ENCODE data around the gene ARHGAP18.
A peak's percentile ranks its signal among the peaks of the same experiment; 100 is the strongest.

Gene ARHGAP18

DNA sequence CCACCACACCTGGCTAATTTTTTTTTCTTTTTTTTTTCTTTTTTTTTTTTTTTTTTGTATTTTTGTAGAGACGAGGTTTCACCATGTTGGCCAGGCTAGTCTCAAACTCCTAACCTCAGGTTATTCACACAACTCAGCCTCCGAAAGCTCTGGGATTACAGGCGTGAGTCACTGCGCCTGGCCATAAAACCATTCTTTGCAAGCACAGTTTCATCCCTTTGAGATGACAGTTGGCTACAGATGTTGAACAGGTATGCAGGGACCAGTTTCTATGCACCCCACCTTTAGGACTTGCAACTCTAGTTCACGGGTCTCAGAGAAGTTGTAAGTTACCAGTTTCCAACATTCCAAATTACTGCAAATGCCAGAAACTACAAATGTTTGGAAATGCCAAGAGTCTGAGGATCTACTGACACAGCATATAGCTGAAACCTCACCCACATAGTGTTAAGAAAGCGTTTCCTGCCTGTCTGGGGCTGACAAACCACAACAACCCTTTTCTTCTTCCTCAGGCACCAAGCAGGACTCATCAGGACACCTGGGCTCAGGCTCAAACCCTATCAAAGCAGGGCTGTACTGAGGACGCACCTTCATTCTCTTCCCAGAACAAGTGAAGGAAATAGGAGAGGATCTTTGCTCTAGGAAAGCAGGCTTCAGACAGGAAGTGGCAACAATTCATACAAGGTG lies 22.9 kb downstream of the ARHGAP18 start:
- DNase-seq, result peak; percentile 37

DNA sequence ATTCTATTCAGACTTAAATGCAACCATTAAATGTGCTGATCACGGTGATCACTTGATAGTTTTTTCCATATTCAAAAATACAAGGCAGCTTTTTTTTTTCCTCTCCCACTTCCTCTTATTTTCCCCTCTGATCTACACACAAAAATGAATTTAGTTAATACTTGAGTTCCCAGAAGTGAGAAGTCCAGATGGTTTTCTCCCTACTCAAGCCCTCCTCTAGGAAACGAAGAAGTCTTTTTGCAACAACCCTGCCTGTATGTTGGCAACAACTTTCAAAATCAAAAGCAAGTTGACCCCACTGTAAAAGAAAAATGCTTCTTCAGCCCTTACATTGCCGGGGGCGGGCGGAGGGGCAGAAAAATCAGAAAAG lies 24.3 kb downstream of the ARHGAP18 start:
- DNase-seq, result no peak

DNA sequence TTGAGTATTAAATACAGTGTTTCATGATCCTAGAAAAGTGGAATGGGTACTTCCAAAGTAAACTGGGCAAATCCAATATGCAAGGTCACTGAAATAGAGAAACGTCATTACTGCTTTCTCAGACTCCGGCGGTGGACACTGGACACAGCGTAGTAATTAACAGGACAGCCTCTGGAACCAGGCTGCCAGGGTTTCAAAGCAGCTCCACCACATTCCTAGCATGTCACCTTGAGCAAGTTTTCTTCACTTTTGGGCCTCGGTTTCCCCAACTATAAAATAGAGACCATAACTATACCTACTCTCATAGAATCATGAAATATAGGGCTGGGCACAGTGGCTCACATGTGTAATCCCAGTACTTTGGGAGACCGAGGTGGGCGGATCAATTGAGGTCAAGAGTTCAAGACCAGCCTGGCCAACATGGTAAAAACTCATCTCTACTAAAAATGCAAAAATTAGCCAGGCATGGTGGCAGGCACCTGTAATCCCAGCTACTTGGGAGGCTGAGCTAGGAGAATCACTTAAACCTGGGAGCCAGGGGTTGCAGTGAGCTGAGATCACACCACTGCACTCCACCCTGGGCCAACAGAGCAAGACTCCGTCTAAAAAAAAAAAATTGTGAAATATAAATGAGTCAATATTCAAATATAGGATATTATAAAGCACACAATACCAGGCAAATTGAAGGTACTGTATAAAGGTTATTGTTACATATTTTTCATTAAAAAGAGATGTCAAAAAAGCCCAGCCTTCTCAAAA lies 24.9 kb downstream of the ARHGAP18 start:
- no peak for DNase-seq

DNA sequence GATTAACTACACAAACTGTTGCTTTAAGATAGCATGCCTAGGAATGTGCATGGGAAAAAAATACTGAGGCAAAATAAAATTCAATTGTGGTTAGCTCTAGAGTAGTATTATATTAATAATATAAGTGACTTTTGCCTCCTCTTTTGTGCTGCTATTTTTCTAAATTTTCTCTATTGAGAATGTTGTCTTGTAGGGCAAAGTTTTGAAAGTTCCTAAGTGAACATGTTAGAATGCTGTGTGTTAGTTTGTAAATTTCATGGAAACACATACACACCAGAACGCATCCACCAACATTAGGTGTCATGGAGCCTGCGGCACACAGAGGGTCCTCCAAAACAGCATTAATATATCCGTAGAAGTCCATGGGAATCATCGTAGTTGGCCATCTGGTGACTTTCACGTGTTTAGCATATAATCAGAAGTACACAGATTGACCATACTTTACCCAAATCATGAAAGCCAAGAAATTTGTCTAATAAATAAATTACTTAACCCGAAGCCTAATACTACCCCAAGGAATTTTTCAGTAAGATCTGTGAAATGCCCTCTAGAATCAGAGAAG lies 25.6 kb downstream of the ARHGAP18 start:
- no peak for DNase-seq

DNA sequence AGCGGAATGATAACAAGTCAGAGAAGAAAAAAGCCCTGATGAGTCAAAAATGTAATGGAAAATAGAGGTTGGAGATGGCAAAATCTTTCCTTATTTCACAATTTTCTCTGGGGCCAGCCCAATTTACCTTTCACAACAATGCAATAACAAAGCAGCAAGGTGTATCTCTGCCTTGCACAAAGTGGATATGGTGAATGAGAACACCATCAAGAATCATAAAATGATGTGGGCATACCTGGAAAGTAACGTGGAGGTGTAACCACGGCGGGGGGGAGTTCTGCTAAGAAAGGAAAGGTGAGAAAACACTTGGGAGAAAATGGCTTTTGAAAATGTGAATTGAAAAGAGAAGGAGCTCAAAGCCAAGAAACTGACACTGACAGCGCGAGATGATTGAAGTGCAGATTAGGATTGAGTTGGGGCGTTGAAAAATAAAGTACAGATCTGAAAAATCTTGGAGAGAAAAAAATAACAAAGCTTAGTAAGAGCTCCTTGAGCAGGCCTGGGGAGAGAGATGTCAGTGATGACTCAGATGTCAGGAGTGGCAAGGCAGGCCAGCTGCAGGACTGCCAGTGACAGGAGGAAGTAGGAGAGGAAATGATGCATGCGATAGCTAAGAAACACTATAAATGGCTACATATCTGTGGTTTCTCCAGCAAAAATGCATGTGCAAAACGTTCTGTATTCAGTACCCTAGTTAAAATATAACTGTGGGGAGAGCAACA lies 26.2 kb downstream of the ARHGAP18 start:
- peak; percentile 99 for DNase-seq

DNA sequence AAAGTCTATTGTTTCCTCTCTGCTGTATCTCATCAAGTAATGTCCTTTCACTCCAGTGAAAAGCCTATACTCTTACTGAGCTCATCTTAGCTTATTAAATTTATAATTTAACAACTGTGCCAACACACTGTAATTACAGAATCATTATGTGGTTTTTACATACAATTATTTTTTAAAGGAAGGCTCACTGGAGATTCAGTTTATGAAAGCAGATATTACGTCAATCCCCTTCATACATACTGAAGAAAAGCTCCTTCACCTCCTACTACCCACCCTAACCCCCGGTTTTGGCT lies 28.1 kb downstream of the ARHGAP18 start:
- DNase-seq, result no peak

DNA sequence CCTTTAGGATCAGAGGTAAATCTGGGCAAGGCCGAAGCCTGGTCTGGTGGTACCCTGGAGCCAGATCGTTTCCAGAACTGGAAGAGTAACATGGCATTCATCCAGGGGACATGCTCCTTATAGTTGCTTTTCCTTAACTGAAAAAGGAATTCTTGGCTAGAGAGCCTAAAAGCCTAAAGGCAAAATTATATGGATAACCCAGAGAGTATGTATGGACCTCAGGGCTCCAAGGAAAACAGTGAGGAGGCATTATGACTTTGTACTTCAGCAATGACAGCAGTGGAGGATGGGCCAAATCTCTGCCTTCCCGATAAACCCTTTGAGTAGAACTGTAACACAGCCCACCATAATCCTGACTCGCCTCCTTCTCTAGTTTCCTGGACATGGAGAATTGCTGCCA lies 29.3 kb downstream of the ARHGAP18 start:
- no peak for DNase-seq

DNA sequence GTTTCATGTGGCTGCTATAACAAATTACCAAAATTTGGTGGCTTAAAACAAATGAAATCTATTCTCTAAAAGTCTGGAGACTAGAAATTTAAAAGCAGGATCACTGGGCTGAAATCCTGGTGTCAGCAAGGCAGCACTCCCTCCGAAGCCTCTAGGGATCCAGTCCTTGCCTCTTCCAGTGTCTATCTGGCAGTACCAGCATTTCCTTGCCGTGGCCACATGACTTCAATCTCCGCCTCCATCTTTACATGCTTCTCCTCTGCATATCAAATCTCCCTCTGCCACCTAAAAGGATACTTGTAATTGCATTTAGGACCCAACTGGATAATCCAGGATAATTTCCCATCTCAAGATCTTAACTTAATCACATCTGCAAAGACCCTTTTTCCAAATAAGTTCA lies 30.2 kb downstream of the ARHGAP18 start:
- peak; percentile 31 for DNase-seq

DNA sequence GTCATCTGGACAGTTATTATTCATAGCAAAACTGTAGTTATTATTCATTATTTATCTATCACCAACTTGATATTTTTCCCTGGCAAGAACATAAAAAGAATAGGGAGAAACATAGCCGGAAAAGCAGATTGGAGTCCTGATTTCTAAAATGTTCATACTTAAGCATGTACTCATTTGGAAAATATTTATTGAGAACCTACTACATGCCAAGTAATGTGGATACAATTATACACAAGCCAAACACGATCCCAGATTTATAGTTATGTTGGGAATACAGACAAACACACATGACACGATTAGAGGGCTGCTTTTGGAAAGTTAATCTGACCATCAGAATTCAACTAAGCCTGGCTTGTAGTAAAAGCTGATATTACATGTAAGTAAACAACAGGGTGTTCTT lies 30.7 kb downstream of the ARHGAP18 start:
- DNase-seq, result peak; percentile 77

DNA sequence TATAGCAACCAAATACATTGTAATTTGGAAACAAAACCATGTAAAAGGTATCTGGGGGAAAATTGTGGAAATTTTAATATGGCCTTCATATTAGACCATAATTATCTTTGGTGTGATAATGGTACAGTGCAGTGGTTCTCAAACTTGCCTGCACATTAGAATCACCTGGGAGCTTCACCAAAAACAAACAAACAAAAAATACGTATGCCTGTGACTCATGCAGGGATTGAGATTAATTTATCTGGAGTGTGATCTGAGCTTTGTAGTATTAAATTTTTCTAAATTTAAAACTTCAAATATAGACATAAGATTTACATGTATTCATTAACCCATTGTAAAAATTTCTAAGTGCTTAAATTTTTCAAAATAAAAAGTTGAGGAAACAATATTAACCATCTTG lies 31.5 kb downstream of the ARHGAP18 start:
- no peak for DNase-seq

DNA sequence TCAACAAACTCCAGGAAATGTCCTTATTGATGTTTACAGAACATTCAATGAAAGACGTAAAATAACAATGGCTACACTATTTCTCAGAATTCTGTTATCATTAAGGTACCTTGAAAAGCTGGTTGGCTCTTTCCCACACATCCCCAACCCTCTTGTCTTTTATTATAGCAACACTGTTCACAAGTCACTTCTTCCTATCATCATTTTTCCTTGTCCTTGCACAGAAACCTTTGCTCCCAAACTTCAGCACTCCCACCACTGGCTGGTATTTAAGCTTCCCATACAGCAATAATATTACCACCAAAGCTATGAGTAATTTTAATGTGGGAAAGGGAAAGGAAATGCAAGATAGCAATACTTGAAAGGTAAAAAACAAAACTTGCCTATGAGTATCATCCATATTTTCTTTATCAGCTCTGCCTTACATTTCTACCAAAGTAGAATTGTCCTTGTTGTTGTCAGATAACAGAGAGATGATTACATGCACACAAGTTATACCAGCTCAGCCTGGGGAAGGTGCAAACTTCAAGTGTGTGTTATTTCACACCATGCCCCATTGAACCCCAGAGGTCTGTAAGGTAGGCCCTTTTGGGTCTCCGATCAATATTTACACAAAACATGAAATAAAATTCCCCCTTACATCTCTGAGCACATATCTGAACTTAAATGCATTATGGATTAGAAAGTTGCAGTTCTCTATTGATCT lies 32.2 kb downstream of the ARHGAP18 start:
- peak; percentile 28 for DNase-seq

DNA sequence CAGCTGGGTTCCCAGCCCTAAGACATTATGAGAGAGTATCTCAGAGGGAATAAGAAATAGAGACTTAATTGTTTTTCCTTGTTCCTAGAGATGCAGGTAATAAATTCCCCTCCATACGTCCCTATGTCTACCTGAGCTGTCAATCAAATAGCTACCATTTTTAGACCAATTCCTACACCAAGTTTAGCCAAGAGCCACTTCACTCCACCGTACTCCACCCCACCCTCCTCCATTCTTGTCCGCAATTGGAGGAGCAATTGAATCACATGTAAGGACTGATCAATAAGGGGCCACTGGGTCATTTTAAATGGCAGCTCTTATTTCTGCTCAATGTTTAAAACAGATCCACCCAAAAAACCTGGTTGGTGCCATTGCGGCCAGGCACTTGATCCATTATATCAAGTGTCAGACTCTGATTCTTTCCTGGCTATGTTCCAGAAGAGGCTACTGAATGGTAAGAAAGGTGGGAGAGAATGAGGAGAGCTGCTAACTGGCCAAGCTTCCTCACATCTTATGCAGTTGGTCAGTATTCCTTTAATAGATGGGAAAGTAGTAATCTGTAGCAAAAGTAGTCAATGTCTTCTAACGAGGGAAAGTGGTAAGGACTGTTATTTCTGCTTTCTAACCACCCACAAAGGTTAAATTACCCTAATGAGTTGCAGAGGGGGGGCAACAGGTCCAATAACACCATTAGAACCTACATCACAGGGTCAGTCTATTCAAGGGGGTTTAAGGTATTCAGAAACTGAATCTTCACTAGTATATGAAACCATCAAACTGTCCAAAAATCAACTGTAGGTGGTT lies 34.1 kb downstream of the ARHGAP18 start:
- DNase-seq, result no peak

DNA sequence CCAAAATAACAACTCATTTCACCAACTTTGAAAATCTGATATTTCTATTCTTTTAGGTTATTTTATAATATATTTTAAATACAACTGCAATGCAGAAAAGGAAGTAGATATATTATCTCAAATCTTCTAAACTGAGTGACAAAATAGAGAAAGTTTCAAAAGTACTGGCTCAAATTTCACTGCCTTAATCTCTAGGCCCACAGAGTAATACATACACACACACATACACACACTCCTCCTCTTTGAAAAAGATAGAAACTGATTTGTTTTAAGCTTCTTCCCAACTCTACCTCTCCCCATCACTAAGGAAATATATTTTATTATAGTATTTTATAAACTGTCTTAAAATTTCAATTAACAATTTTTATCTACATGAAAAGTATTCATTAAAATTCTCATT lies 36.2 kb downstream of the ARHGAP18 start:
- no peak for DNase-seq

DNA sequence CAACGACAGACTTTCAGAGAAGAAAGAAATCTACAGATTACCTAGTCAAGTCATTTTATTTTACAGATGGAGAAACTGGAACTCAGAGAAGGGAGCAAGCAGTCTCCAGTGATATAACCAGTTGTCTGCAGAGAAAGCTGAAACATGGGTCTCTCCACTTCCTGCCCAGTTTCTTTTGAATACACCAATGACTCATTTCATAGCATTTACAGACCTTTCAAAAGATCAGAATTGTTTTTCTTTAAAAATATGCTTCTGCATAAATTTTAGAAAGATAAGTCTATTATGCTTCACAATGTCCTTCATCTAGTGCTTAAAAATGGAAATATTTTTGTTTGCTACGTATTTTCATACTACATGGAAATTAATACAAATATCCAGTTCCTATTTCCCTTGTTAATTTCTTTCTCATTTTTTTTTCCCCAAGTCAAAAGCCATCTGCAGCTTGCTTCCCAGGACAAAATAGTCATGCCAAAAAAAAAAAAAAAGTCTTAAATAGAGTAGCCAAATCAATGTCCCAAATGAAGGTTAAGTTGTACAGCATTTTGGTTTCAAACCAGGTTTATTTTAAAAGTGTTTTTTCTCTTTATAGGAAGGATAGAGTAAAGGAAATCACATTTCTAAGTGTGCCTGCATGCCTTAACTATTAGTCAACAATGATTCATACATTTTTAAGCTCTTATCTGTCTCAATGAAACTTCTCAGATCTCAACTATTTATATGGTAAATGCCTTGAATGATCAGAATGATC lies 36.9 kb downstream of the ARHGAP18 start:
- peak; percentile 82 for DNase-seq

DNA sequence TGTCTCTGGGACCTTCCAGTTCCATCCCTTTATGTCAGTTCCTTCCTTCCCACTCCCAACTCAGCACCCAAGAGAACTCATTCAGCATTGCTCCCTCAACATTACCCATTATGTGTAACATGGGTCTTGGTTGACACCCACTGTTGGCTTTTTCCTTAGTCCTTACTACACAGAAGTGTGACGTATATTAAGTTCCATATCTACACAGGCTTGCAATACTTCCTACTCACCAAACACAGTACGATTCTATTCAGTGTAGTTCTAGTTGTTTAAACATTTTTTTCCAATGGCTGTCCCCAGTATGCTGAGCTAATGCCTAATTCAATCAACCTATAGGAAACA lies 37.7 kb downstream of the ARHGAP18 start:
- DNase-seq, result no peak

DNA sequence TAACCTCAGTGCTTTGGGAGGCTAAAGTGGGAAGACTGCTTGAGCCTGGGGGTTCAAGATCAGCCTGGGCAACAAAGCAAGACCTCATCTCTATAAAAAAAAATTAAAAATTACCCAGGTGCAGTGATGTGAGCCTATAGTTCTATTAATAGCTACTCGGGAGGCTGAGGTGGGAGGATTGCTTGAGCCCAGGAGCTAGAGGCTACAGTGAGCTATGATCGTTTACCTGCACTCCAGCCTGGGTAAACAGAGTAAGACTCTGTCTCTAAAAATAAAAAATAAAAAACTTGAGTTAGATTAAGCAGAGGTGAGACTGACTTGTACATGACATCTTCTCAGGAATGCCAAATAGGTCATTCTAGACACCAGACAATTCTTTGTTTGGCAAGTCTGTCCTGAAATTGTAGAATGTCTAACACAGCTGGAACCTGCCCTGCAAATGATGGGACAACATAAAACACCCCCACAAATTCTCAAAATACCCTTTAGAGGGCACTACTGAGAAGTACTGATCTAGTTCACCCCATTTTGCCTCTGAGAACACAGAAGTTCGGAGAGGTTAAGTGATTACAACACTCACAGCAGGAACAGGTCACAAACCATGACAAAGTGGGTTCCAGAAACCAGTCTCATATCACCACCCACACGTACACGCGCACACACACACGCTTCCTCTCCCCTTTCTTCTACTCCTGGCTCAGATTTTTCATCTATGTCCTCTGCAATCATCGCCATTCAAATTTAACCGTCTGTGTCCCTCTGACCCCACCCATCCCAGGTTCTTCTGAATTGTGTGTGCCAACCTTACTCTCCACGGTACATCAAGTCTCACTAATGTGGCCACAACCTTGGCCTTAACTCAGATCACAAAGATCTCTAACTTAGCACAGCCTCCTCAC lies 38.3 kb downstream of the ARHGAP18 start:
- no peak for DNase-seq

DNA sequence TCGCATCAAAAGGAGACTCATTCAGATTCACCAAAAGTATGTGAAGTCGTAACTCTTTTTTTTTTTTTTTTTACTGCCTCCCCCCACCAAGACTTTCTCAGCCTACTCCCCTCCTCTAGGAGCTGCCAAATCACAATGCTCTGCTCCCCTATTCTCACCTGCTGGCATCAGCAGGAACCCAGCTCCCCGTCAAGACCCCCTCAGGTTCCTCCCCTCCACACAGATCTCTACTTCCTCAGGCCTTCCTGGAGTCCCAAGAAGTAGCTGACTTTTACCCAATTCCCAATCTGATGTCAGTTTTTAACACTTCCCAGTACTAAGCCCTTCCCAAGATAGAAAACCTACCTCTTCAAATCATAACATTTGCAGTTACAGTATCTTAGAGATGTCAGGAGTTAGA lies 39.3 kb downstream of the ARHGAP18 start:
- DNase-seq, result no peak

DNA sequence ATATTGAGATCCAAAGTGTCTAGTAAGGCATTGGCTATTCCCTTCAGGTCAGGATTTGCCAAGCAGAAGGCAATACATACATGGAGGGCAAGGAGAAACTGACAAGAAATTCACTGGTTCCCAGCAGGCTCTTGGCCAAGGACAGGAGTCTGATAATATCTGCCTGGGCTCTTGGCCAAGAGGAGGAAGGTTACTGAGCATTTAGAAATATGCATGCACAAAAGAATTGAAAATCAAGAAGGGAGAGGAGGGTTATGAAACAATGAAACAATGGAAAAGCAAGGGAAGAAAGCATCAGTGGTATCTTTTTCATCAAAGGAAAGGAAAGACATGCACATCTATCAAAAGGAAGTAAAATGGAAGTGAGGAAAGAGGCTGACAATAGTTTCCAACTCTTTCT lies 42.4 kb downstream of the ARHGAP18 start:
- DNase-seq, result peak; percentile 72

DNA sequence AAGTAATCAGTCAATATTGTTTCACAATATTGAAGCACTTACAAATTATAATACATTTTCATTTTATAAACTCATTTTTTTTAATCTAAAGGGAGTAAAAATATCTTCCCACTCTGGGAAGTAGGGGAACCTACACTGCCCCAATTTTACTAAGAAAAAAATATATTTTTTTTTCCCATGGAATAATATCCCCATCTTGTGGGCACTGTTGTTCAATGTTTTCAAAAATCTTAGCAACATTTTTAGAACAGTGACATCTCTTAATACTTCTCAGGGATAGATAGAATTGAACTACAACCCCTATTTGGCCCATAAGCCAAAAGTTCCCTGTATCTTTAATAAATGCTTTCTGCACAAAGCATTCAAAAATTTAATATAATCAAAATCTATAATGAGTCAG lies 42.9 kb downstream of the ARHGAP18 start:
- DNase-seq, result no peak

DNA sequence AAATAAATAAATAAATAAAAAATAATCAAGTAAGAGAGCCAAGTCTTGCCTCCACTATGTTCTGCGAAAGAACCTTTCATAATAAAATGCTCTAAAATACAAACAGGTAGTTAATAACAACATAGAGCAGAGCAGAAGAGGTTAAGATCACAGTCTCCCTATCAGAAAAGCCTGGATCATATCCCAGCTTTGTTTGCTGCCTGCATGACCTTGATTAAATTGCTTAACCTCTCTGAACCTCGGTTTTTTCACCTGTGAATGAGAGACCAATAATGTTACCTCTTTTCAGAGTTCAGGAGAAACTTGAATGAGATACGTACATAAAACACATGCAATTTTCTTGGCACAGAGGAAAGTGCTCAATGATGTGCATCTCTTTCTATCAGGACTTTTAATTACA lies 44.4 kb downstream of the ARHGAP18 start:
- DNase-seq, result no peak

DNA sequence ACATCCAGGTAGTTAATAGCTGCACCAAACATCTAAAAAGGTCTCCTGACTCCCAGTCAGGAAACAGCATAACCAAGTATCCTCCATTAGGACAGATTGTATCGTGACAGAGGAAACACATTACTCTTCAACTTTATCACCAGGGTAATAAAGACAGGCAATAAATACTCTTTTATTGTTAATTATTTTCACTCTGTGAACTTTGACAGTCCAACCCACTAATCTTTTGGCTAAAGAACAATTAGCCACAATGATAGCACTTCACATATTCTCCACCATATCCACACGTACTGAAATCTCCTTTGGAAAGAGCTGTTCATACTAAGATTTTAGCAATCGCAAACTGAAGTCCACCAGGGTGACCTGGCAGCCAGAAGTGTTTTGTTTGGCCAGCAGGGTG lies 46.4 kb downstream of the ARHGAP18 start:
- DNase-seq, result no peak

Measured in fibroblast of skin of right quadriceps (primary cell).